HEK293T (cell line): ENCODE data around the gene ADAMTS19.
A peak's percentile ranks its signal among the peaks of the same experiment; 100 is the strongest.

Experiments used
- CTCF ChIA-PET: fragments of 350-600 bp; formaldehyde crosslinking; extraction: SDS; loops from one replicate; lab custom pipeline; 2021; ENCODE audit warnings: antibody characterized with exemption, inconsistent platforms; lab: Yijun Ruan, JAX
- POLR2A ChIA-PET: fragments of 350-600 bp; formaldehyde crosslinking; extraction: SDS; loops from one replicate; lab custom pipeline; 2020; ENCODE audit warnings: antibody characterized with exemption, inconsistent platforms; lab: Yijun Ruan, JAX
- DNase-seq: peaks from one replicate; pipeline ENCODE4 v3.0.0; 2012; ENCODE audit warnings: mixed read lengths; ENCODE audit errors: extremely low spot score
- ARNT ChIP-seq: fragments of 450-650 bp; IDR thresholded peaks from 2 replicates; pipeline ENCODE4 v1.6.1; 2017; ENCODE audit warnings: mild to moderate bottlenecking
- BHLHE40 ChIP-seq: fragments of 450-650 bp; IDR thresholded peaks from 2 replicates; pipeline ENCODE4 v1.6.1; 2016; ENCODE audit warnings: mild to moderate bottlenecking, moderate library complexity, borderline replicate concordance
- CTBP1 ChIP-seq: fragments of 450-650 bp; IDR thresholded peaks from 2 replicates; pipeline ENCODE4 v1.6.1; 2016; ENCODE audit warnings: borderline replicate concordance
- ELF4 ChIP-seq: fragments of 450-650 bp; IDR thresholded peaks from 2 replicates; pipeline ENCODE4 v1.6.1; 2017; ENCODE audit warnings: antibody characterized with exemption
- FOXA1 ChIP-seq: fragments of 450-650 bp; IDR thresholded peaks from 2 replicates; pipeline ENCODE4 v1.6.1; 2016; ENCODE audit warnings: mild to moderate bottlenecking
- FOXK2 ChIP-seq: fragments of 450-650 bp; IDR thresholded peaks from 2 replicates; pipeline ENCODE4 v1.6.1; 2016; ENCODE audit warnings: mild to moderate bottlenecking
- FOXM1 ChIP-seq: fragments of 450-650 bp; IDR thresholded peaks from 2 replicates; pipeline ENCODE4 v1.6.1; 2017; ENCODE audit warnings: mild to moderate bottlenecking, borderline replicate concordance
- HDGF ChIP-seq: fragments of 450-650 bp; IDR thresholded peaks from 2 replicates; pipeline ENCODE4 v1.6.1; 2017; ENCODE audit warnings: antibody characterized with exemption, borderline replicate concordance
- L3MBTL2 ChIP-seq: fragments of 450-650 bp; conservative IDR thresholded peaks from 2 replicates; pipeline ENCODE4 v1.6.1; 2016; ENCODE audit warnings: mild to moderate bottlenecking
- LEF1 ChIP-seq: fragments of 450-650 bp; IDR thresholded peaks from 2 replicates; pipeline ENCODE4 v1.6.1; 2017; ENCODE audit warnings: mild to moderate bottlenecking, borderline replicate concordance
- NFRKB ChIP-seq: fragments of 450-650 bp; IDR thresholded peaks from 2 replicates; pipeline ENCODE4 v1.6.1; 2016; ENCODE audit warnings: mild to moderate bottlenecking, moderate library complexity
- PKNOX1 ChIP-seq: fragments of 450-650 bp; IDR thresholded peaks from 2 replicates; pipeline ENCODE4 v1.6.1; 2016
- SP1 ChIP-seq: fragments of 450-650 bp; IDR thresholded peaks from 2 replicates; pipeline ENCODE4 v1.6.1; 2017
- SUZ12 ChIP-seq: fragments of 450-650 bp; IDR thresholded peaks from 2 replicates; pipeline ENCODE4 v1.6.1; 2016; ENCODE audit warnings: mild to moderate bottlenecking
- TARDBP ChIP-seq: fragments of 450-650 bp; IDR thresholded peaks from 2 replicates; pipeline ENCODE4 v1.6.1; 2016
- ZNF384 ChIP-seq: fragments of 450-650 bp; IDR thresholded peaks from 2 replicates; pipeline ENCODE4 v1.6.1; 2016

ADAMTS19 gene

GRCh38 chr5:129496864-129497595, 36.9 kb downstream of the ADAMTS19 start:
- TF ChIP-seq HDGF: no peak
- TF ChIP-seq ELF4: no peak
- no peak for TF ChIP-seq ARNT
- TF ChIP-seq FOXA1: no peak
- TF ChIP-seq SUZ12: no peak
- no peak for TF ChIP-seq NFRKB
- no peak for TF ChIP-seq CTBP1
- TF ChIP-seq FOXM1: no peak
- TF ChIP-seq L3MBTL2: no peak
- no peak for TF ChIP-seq BHLHE40
- CTCF ChIA-PET: interaction anchor here (1.3 kb wide), 1 partner anchor 35 kb away, joined by 3 read pairs; no protein-coding TSS in a partner anchor
- POLR2A ChIA-PET: no interaction called here
- DNase-seq: no peak

- no peak for DNase-seq
- ChIA-PET POLR2A (no interaction called here), CTCF (interaction anchor here (0.6 kb wide), 1 partner anchor 1514 kb away, joined by 3 read pairs; no protein-coding TSS in a partner anchor)
- no peak for TF ChIP-seq HDGF
- no peak for TF ChIP-seq ARNT
- no peak for TF ChIP-seq FOXA1
- TF ChIP-seq CTBP1: no peak
- TF ChIP-seq FOXK2: no peak
- no peak for TF ChIP-seq SUZ12
- TF ChIP-seq ELF4: no peak
- TF ChIP-seq ZNF384: no peak
- no peak for TF ChIP-seq L3MBTL2
- no peak for TF ChIP-seq BHLHE40
- TF ChIP-seq LEF1: no peak
- TF ChIP-seq SP1: no peak
- TF ChIP-seq TARDBP: no peak
- no peak for TF ChIP-seq NFRKB
- no peak for TF ChIP-seq PKNOX1
- no peak for TF ChIP-seq FOXM1
These were observed 39.2 kb downstream of the ADAMTS19 start for GRCh38 chr5:129499208-129499852.

- TF ChIP-seq ELF4: no peak
- TF ChIP-seq CTBP1: no peak
- TF ChIP-seq NFRKB: no peak
- TF ChIP-seq PKNOX1: no peak
- TF ChIP-seq ARNT: no peak
- TF ChIP-seq TARDBP: no peak
- TF ChIP-seq FOXK2: no peak
- no peak for TF ChIP-seq BHLHE40
- TF ChIP-seq FOXM1: no peak
- TF ChIP-seq L3MBTL2: no peak
- no peak for TF ChIP-seq SP1
- TF ChIP-seq SUZ12: no peak
- TF ChIP-seq ZNF384: no peak
- no peak for TF ChIP-seq FOXA1
- TF ChIP-seq LEF1: no peak
- TF ChIP-seq HDGF: no peak
- DNase-seq: no peak
- ChIA-PET POLR2A (no interaction called here), CTCF (no interaction called here)
These were observed 40.0 kb downstream of the ADAMTS19 start for GRCh38 chr5:129500101-129500500.

GRCh38 chr5:129506086-129506485, 46.0 kb downstream of the ADAMTS19 start:
- CTCF ChIA-PET: no interaction called here
- TF ChIP-seq CTBP1 (no peak), LEF1 (no peak), ZNF384 (no peak), ELF4 (no peak), FOXM1 (no peak), FOXA1 (no peak), NFRKB (no peak), SP1 (no peak), BHLHE40 (no peak), HDGF (no peak), ARNT (no peak), FOXK2 (no peak), TARDBP (no peak), L3MBTL2 (no peak), SUZ12 (no peak), PKNOX1 (no peak)
- no peak for DNase-seq
- POLR2A ChIA-PET: no interaction called here

GRCh38 chr5:129506950-129507349, 46.9 kb downstream of the ADAMTS19 start:
- DNase-seq: no peak
- CTCF ChIA-PET: no interaction called here
- peak; percentile 23 for TF ChIP-seq PKNOX1
- no peak for TF ChIP-seq FOXK2
- TF ChIP-seq ARNT: no peak
- TF ChIP-seq ZNF384: no peak
- no peak for TF ChIP-seq SP1
- no peak for TF ChIP-seq ELF4
- POLR2A ChIA-PET: no interaction called here
